Activated CD8-positive, alpha-beta T cell treated with anti-CD3 and anti-CD28 coated beads for 36 hours (primary cell): ENCODE measurements around the gene CCDC63. TPM values are rescaled to one million over a fixed set of nuclear protein-coding genes. Genes with fewer than 3 reads are reported as not detected.

Experiments
- ATAC-seq: fragments of 200-7000 bp; cut with Tn5 transposase; one replicate; pipeline ENCODE4 v1.10.0; 2021; ENCODE audit warnings: mild to moderate bottlenecking, moderate library complexity
- CTCF ChIA-PET: fragments of 350-600 bp; sonication (Branson Sonifier 250); formaldehyde crosslinking; loops from one replicate; lab custom pipeline; 2021; ENCODE audit warnings: antibody characterized with exemption; lab: Charles Lee
- POLR2A ChIA-PET: fragments of 350-600 bp; sonication (Branson Sonifier 250); formaldehyde crosslinking; loops from one replicate; lab custom pipeline; 2021; ENCODE audit warnings: antibody characterized with exemption; lab: Charles Lee
- DNase-seq: peaks from one replicate; pipeline ENCODE4 v3.0.0-alpha.2; 2020
- H3K27ac Mint-ChIP-seq: one replicate; pipeline ENCODE4 v1.8.0; 2021; ENCODE audit warnings: mild to moderate bottlenecking, mixed read lengths
- H3K27me3 Mint-ChIP-seq: one replicate; pipeline ENCODE4 v1.8.0; 2021; ENCODE audit warnings: mixed read lengths
- H3K36me3 Mint-ChIP-seq: one replicate; pipeline ENCODE4 v1.8.0; 2021; ENCODE audit warnings: low read depth, mixed read lengths
- H3K4me1 Mint-ChIP-seq: one replicate; pipeline ENCODE4 v1.8.0; 2021; ENCODE audit warnings: low read depth, mixed read lengths
- H3K4me3 Mint-ChIP-seq: one replicate; pipeline ENCODE4 v1.8.0; 2021; ENCODE audit warnings: mild to moderate bottlenecking, moderate library complexity, mixed read lengths
- H3K9me3 Mint-ChIP-seq: one replicate; pipeline ENCODE4 v1.8.0; 2021; ENCODE audit warnings: mixed read lengths
- CTCF ChIP-seq: fragments of 200-600 bp; IDR thresholded peaks from one replicate; pipeline ENCODE4 v1.8.0; 2022; ENCODE audit warnings: antibody characterized with exemption, mild to moderate bottlenecking
- intact Hi-C: fragments of 100-400 bp; cut with micrococcal nuclease; formaldehyde crosslinking; loops from one replicate; pipeline ENCODE4 v1.10.0; 2022
- total RNA-seq, 2 experiments: library from RNA; stranded (reverse); gene quantifications; one replicate each; pipeline ENCODE4 v1.2.3, GENCODE V29; 2021

Gene CCDC63
- total RNA-seq, 2 experiments from 2014 or later = not detected

- ChIA-PET POLR2A (no interaction called here), CTCF (interaction anchor here (1.3 kb wide), 1 partner anchor 14 kb away, joined by 7 read pairs; no protein-coding TSS in a partner anchor)
- intact Hi-C loops = no loop called here
- no peaks in the 10 kb centered on the region for H3K9me3 Mint-ChIP-seq
- H3K27me3 Mint-ChIP-seq = peaks cover 8% of the 10 kb centered on the region
- no peak for ATAC-seq
- no peaks in the 10 kb centered on the region for H3K36me3 Mint-ChIP-seq
- H3K4me1 Mint-ChIP-seq = no peaks in the 10 kb centered on the region
- TF ChIP-seq CTCF = no peak
- no peak overlapping the region for H3K27ac Mint-ChIP-seq
- DNase-seq = no peak
- no peak overlapping the region for H3K4me3 Mint-ChIP-seq
These were observed 27.6 kb downstream of the CCDC63 start for GRCh38 chr12:110874351-110874750.

GRCh38 chr12:110874781-110875180, 28.0 kb downstream of the CCDC63 start:
- intact Hi-C loops = no loop called here
- no peak for DNase-seq
- ATAC-seq = no peak
- Mint-ChIP-seq H3K36me3 (no peaks in the 10 kb centered on the region), H3K27me3 (peaks cover 8% of the 10 kb centered on the region), H3K27ac (no peak overlapping the region), H3K4me3 (no peak overlapping the region), H3K9me3 (no peaks in the 10 kb centered on the region), H3K4me1 (no peaks in the 10 kb centered on the region)
- CTCF ChIA-PET = interaction anchor here (1.1 to 1.3 kb wide), 2 partner anchors 13 to 19 kb away, joined by 5 to 7 read pairs; no protein-coding TSS in a partner anchor
- no peak for TF ChIP-seq CTCF
- POLR2A ChIA-PET = no interaction called here

GRCh38 chr12:110880651-110881050, 33.9 kb downstream of the CCDC63 start:
- Mint-ChIP-seq H3K4me3 (no peak overlapping the region), H3K36me3 (no peaks in the 10 kb centered on the region), H3K9me3 (no peaks in the 10 kb centered on the region), H3K4me1 (no peaks in the 10 kb centered on the region), H3K27ac (no peak overlapping the region), H3K27me3 (peaks cover 6% of the 10 kb centered on the region)
- TF ChIP-seq CTCF = no peak
- ChIA-PET CTCF (interaction anchor here (2.0 kb wide), 1 partner anchor 13 kb away, joined by 8 read pairs; no protein-coding TSS in a partner anchor), POLR2A (no interaction called here)
- ATAC-seq (no peak), DNase-seq (no peak)
- intact Hi-C loops = no loop called here

GRCh38 chr12:110883251-110883650, 36.5 kb downstream of the CCDC63 start:
- ChIA-PET POLR2A (interaction anchor here (1.4 kb wide), 1 partner anchor 11 kb away, joined by 3 read pairs; no protein-coding TSS in a partner anchor), CTCF (interaction anchor here (0.8 kb wide), 1 partner anchor 281 kb away, joined by 3 read pairs; no protein-coding TSS in a partner anchor)
- intact Hi-C loops = no loop called here
- Mint-ChIP-seq H3K4me1 (peaks cover 4% of the 10 kb centered on the region), H3K9me3 (no peaks in the 10 kb centered on the region), H3K27me3 (peaks cover 3% of the 10 kb centered on the region), H3K4me3 (no peak overlapping the region), H3K36me3 (no peaks in the 10 kb centered on the region), H3K27ac (no peak overlapping the region)
- no peak for ATAC-seq
- TF ChIP-seq CTCF = no peak
- DNase-seq = no peak

GRCh38 chr12:110885152-110885840, 38.5 kb downstream of the CCDC63 start:
- ATAC-seq = no peak
- intact Hi-C loops = no loop called here
- Mint-ChIP-seq H3K9me3 (no peaks in the 10 kb centered on the region), H3K4me3 (no peak overlapping the region), H3K4me1 (peaks cover 4% of the 10 kb centered on the region), H3K27ac (no peak overlapping the region), H3K27me3 (no peaks in the 10 kb centered on the region), H3K36me3 (no peaks in the 10 kb centered on the region)
- ChIA-PET CTCF (interaction anchor here (1.1 to 1.4 kb wide), 3 partner anchors 9 to 265 kb away, joined by 3 to 4 read pairs (median 3); no protein-coding TSS in a partner anchor), POLR2A (no interaction called here)
- TF ChIP-seq CTCF = no peak
- DNase-seq = no peak
